ENCODE data around the gene CACNA2D1. TPM values are rescaled to one million over a fixed set of nuclear protein-coding genes. Genes with fewer than 3 reads are reported as not detected.

The CACNA2D1 gene
- total and polyA plus RNA-seq, 9 of the 15 experiments (the other 6 are each of a cell fraction or from before 2014, with no cell fraction given): 0.49 TPM; not detected in 8

- H3K27me3 ChIP-seq (ENCODE audit: control insufficient read depth in 2 of 2, insufficient read depth in 2 of 2, low read length in 2 of 2): no peaks in the 10 kb centered on the region
- 0% methylated on average over 1 of the region's 1 CpG for WGBS (ENCODE audit: insufficient coverage, low coverage, missing lambda C conversion rate)
- no peaks in the 10 kb centered on the region for H3K36me3 ChIP-seq (ENCODE audit: control insufficient read depth, insufficient read depth, low read length)
- DNase-seq (ENCODE audit: extremely low read depth in 1 of 4, low spot score in 3 of 4) (no peak), FAIRE-seq (no peak), ATAC-seq (no peak)
- H3K9me3 ChIP-seq (replicated peaks; ENCODE audit: control insufficient read depth, insufficient read depth, low read depth, low read length): no peaks in the 10 kb centered on the region
- in situ Hi-C loops (cut with MboI): no loop called here
- H3K9ac ChIP-seq (ENCODE audit: insufficient read depth in 1 of 2, low read depth in 2 of 2, low read length in 2 of 2): no peak overlapping the region
- no peaks in the 10 kb centered on the region for H3K4me1 ChIP-seq (replicated peaks in 1 of 2; ENCODE audit: control insufficient read depth in 2 of 2, insufficient read depth in 2 of 2, low read length in 2 of 2)
- H2AFZ ChIP-seq (ENCODE audit: low read depth, low read length): no peak overlapping the region
- no peaks in the 10 kb centered on the region for H4K20me1 ChIP-seq (replicated peaks; ENCODE audit: control insufficient read depth, insufficient read depth, low read length)
- no TSS peak for BruUV-seq (replicated peaks)
- no peak overlapping the region for H3K4me2 ChIP-seq (ENCODE audit: insufficient read depth, low read length)
- POLR2A ChIA-PET: no interaction called here
- no peak overlapping the region for H3K27ac ChIP-seq (ENCODE audit: extremely low read depth, low read depth, low read length)
- no peaks in the 10 kb centered on the region for H3K79me2 ChIP-seq (ENCODE audit: control insufficient read depth, insufficient read depth, low read length)
- CTCF ChIA-PET (ENCODE audit: low intra/inter-chr PET ratio): no interaction called here
- no peak overlapping the region for H3K4me3 ChIP-seq
- no peaks in the 10 kb centered on the region for H3K9me1 ChIP-seq (ENCODE audit: control insufficient read depth, insufficient read depth, low read length)
- intact Hi-C loops (cut with micrococcal nuclease): no loop called here
- no peak for TF ChIP-seq NKRF (IDR thresholded peaks at IDR 0.05; ENCODE audit: borderline replicate concordance)
- no peak for TF ChIP-seq MED1 (CRISPR knock-in tag; IDR thresholded peaks at IDR 0.05; ENCODE audit: borderline replicate concordance)
- TF ChIP-seq ELK3 (CRISPR knock-in tag; IDR thresholded peaks at IDR 0.05): no peak
- TF ChIP-seq ZEB2 (IDR thresholded peaks at IDR 0.05): no peak
- no peak for TF ChIP-seq CEBPZ (IDR thresholded peaks at IDR 0.05; ENCODE audit: borderline replicate concordance, low read depth, low read length)
- TF ChIP-seq SRSF1 (IDR thresholded peaks at IDR 0.05; ENCODE audit: low read depth, low read length): no peak
- TF ChIP-seq ZNF282 (CRISPR knock-in tag; IDR thresholded peaks at IDR 0.05): no peak
- no peak for TF ChIP-seq RBM17 (IDR thresholded peaks at IDR 0.05; ENCODE audit: borderline replicate concordance, low read depth, low read length)
- no peak for TF ChIP-seq RBM15 (IDR thresholded peaks at IDR 0.05; ENCODE audit: insufficient read depth, low read length)
- TF ChIP-seq MAX (CRISPR knock-in tag; IDR thresholded peaks at IDR 0.05): no peak
- TF ChIP-seq ZNF766 (CRISPR knock-in tag; conservative IDR thresholded peaks at IDR 0.05): no peak
- TF ChIP-seq NELFE (IDR thresholded peaks at IDR 0.05; ENCODE audit: insufficient read depth, insufficient read length): no peak
- TF ChIP-seq BMI1 (IDR thresholded peaks at IDR 0.05; ENCODE audit: low read length): no peak
- TF ChIP-seq FOSL1 (tag; conservative IDR thresholded peaks at IDR 0.05): no peak
- no peak for TF ChIP-seq ETS1 (conservative IDR thresholded peaks at IDR 0.05; ENCODE audit: control insufficient read depth, low read depth, low read length)
- no peak for TF ChIP-seq BRD9 (IDR thresholded peaks at IDR 0.05; ENCODE audit: low read depth, partially characterized antibody)
These were observed 172.7 kb downstream of the CACNA2D1 start for GRCh38 chr7:82270870-82271269.

Data from K562 (cell line).